SK-N-SH (cell line): ENCODE measurements around the gene IWS1. TPM values are rescaled to one million over a fixed set of nuclear protein-coding genes. Genes with fewer than 3 reads are reported as not detected.

Experiments
- CTCF ChIA-PET: fragments of 300-600, 350-600 bp; formaldehyde crosslinking; extraction: SDS; loops from one replicate; lab custom pipeline; 2021; lab: Yijun Ruan, JAX
- POLR2A ChIA-PET: fragments of 350-600 bp; sonication (Branson Sonifier 250); formaldehyde crosslinking; extraction: SDS; loops from one replicate; lab custom pipeline; 2020; ENCODE audit warnings: antibody characterized with exemption, inconsistent platforms; lab: Yijun Ruan, JAX
- DNase-seq: peaks from one replicate; pipeline ENCODE4 v3.0.0; 2012
- H2AFZ ChIP-seq: fragments of 200-600 bp; sonication (generic); 2 replicates; pipeline ENCODE4 v1.8.1; 2016; ENCODE audit warnings: antibody characterized with exemption, mild to moderate bottlenecking, low read depth
- H3F3A ChIP-seq: fragments of 200-600 bp; sonication (generic); replicated peaks from 2 replicates; pipeline ENCODE3; 2016; ENCODE audit warnings: antibody characterized with exemption, mild to moderate bottlenecking; ENCODE audit not compliant: insufficient read depth
- H3K27ac ChIP-seq, 2 experiments: fragments of 200-500 bp in 1 of 2; fragments of 200-600 bp in 1 of 2; sonication (Bioruptor generic) in 1 of 2; sonication (generic), shearing (Covaris generic) in 1 of 2; 2 replicates each; pipeline versions ENCODE4 v1.5.1 to v1.6.1; 2014 to 2016; ENCODE audit warnings: low read depth in 2 of 2, inconsistent platforms in 1 of 2, low read length in 1 of 2, mild to moderate bottlenecking in 1 of 2, mixed read lengths in 1 of 2
- H3K27me3 ChIP-seq: fragments of 200-600 bp; sonication (generic), shearing (Covaris generic); 2 replicates; pipeline ENCODE4 v1.6.1; 2016; ENCODE audit warnings: mixed run types; ENCODE audit not compliant: insufficient read depth
- H3K36me3 ChIP-seq, 2 experiments: fragments of 200-500 bp in 1 of 2; fragments of 200-600 bp in 1 of 2; sonication (Bioruptor generic) in 1 of 2; sonication (generic) in 1 of 2; replicated peaks in 1 of 2; 2 replicates each; pipeline versions ENCODE3 to v1.5.1; 2014 to 2016; ENCODE audit warnings: low read length in 1 of 2, mild to moderate bottlenecking in 1 of 2; ENCODE audit not compliant: insufficient read depth in 2 of 2, control insufficient read depth in 1 of 2
- H3K4me1 ChIP-seq, 2 experiments: fragments of 200-500 bp in 1 of 2; fragments of 200-600 bp in 1 of 2; sonication (Bioruptor generic) in 1 of 2; sonication (generic), shearing (Covaris generic) in 1 of 2; 2 replicates each; pipeline versions ENCODE4 v1.5.1 to v1.6.1; 2014 to 2016; ENCODE audit warnings: low read depth in 1 of 2, low read length in 1 of 2, mixed run types in 1 of 2; ENCODE audit not compliant: insufficient read depth in 2 of 2, control insufficient read depth in 1 of 2
- H3K4me2 ChIP-seq: fragments of 200-600 bp; sonication (generic), shearing (Covaris generic); 2 replicates; pipeline ENCODE4 v1.6.1; 2017; ENCODE audit warnings: mixed run types
- H3K4me3 ChIP-seq, 2 experiments: fragments of 200-500 bp in 1 of 2; fragments of 200-600 bp in 1 of 2; sonication (Bioruptor generic) in 1 of 2; sonication (generic), shearing (Covaris generic) in 1 of 2; 2 replicates each; pipeline versions ENCODE4 v1.5.1 to v1.8.1; 2014 to 2016; ENCODE audit warnings: low read depth in 2 of 2, inconsistent platforms in 1 of 2, low read length in 1 of 2, mild to moderate bottlenecking in 1 of 2, mixed read lengths in 1 of 2, moderate library complexity in 1 of 2
- H3K79me2 ChIP-seq: fragments of 200-600 bp; sonication (generic); 2 replicates; pipeline ENCODE4 v1.8.1; 2017; ENCODE audit warnings: mild to moderate bottlenecking; ENCODE audit not compliant: insufficient read depth
- H3K9ac ChIP-seq: fragments of 200-600 bp; sonication (generic); 2 replicates; pipeline ENCODE4 v1.6.1; 2017; ENCODE audit warnings: mixed run types
- H3K9me2 ChIP-seq: fragments of 200-600 bp; sonication (generic); 2 replicates; pipeline ENCODE4 v1.6.1; 2017; ENCODE audit warnings: mixed run types
- H3K9me3 ChIP-seq: fragments of 200-600 bp; sonication (generic); 2 replicates; pipeline ENCODE4 v1.6.1; 2017; ENCODE audit warnings: mixed run types, mild to moderate bottlenecking, moderate library complexity
- H4K20me1 ChIP-seq: fragments of 200-600 bp; sonication (generic); 2 replicates; pipeline ENCODE4 v1.6.1; 2017; ENCODE audit warnings: mild to moderate bottlenecking, mixed run types; ENCODE audit not compliant: insufficient read depth
- CHD2 ChIP-seq: fragments of 150-350 bp; IDR thresholded peaks from 2 replicates; pipeline ENCODE4 v1.6.1; 2018; ENCODE audit warnings: low read length; ENCODE audit not compliant: partially characterized antibody
- EP300 ChIP-seq, 2 experiments: IDR thresholded peaks; 2 replicates each; pipeline versions ENCODE4 v1.4.0 to v1.6.1; 2012; ENCODE audit warnings: borderline replicate concordance in 1 of 2, low read depth in 1 of 2, low read length in 1 of 2
- EZH2phosphoT487 ChIP-seq: fragments of 200-600 bp; sonication (generic); IDR thresholded peaks from 2 replicates; pipeline ENCODE4 v1.6.1; 2017; ENCODE audit warnings: low read depth, mixed run types, mild to moderate bottlenecking, antibody characterized with exemption, moderate library complexity, borderline replicate concordance
- FOXJ3 ChIP-seq: sonication (generic); formaldehyde crosslinking; IDR thresholded peaks from 2 replicates; pipeline ENCODE4 v1.5.1; 2020; ENCODE audit warnings: mild to moderate bottlenecking, missing genetic modification reagents
- GATA2 ChIP-seq: sonication (generic); formaldehyde crosslinking; IDR thresholded peaks from 2 replicates; pipeline ENCODE4 v1.5.0; 2020; ENCODE audit warnings: mild to moderate bottlenecking, missing genetic modification reagents
- NFIC ChIP-seq: IDR thresholded peaks from 2 replicates; pipeline ENCODE4 v1.4.0; 2012; ENCODE audit warnings: borderline replicate concordance
- NRF1 ChIP-seq: IDR thresholded peaks from 2 replicates; pipeline ENCODE4 v1.6.1; 2012; ENCODE audit warnings: low read depth, mild to moderate bottlenecking, low read length
- RXRA ChIP-seq: IDR thresholded peaks from 2 replicates; pipeline ENCODE4 v1.4.0; 2012; ENCODE audit warnings: low read depth, mild to moderate bottlenecking, borderline replicate concordance
- SIN3A ChIP-seq: IDR thresholded peaks from 2 replicates; pipeline ENCODE4 v1.6.1; 2012; ENCODE audit warnings: low read depth, mild to moderate bottlenecking, low read length, moderate library complexity, borderline replicate concordance
- TAF1 ChIP-seq: IDR thresholded peaks from 2 replicates; pipeline ENCODE4 v1.6.1; 2012; ENCODE audit warnings: low read depth, mild to moderate bottlenecking, low read length, moderate library complexity, borderline replicate concordance
- TCF12 ChIP-seq: IDR thresholded peaks from 2 replicates; pipeline ENCODE4 v1.4.0; 2012
- WGBS: methylation state at CpG from one replicate; pipeline ENCODE4 v1.1.6; 2017; ENCODE audit warnings: low lambda C conversion rate; 5-methylcytosine and 5-hydroxymethylcytosine counted together
- polyA plus RNA-seq, 3 experiments: library from polyadenylated mRNA; depleted of rRNA; stranded (reverse); fragments of >200 nt; gene quantifications; 2 replicates each; pipeline ENCODE4 v1.2.3, GENCODE V29; 2012
- TF ChIP-seq, protein P1 (sequence below): IDR thresholded peaks from 2 replicates; pipeline ENCODE4 v1.6.1; 2012; ENCODE audit warnings: mild to moderate bottlenecking, low read depth, low read length, moderate library complexity
- TF ChIP-seq, protein P2 (sequence below): fragments of 200-600 bp; sonication (generic); IDR thresholded peaks from 2 replicates; pipeline ENCODE4 v1.6.1; 2017; ENCODE audit warnings: antibody characterized with exemption, mild to moderate bottlenecking, moderate library complexity

IWS1 gene
- polyA plus RNA-seq, 1 of the 3 experiments (the other 2 are of a cell fraction) = 24.6 TPM

DNA sequence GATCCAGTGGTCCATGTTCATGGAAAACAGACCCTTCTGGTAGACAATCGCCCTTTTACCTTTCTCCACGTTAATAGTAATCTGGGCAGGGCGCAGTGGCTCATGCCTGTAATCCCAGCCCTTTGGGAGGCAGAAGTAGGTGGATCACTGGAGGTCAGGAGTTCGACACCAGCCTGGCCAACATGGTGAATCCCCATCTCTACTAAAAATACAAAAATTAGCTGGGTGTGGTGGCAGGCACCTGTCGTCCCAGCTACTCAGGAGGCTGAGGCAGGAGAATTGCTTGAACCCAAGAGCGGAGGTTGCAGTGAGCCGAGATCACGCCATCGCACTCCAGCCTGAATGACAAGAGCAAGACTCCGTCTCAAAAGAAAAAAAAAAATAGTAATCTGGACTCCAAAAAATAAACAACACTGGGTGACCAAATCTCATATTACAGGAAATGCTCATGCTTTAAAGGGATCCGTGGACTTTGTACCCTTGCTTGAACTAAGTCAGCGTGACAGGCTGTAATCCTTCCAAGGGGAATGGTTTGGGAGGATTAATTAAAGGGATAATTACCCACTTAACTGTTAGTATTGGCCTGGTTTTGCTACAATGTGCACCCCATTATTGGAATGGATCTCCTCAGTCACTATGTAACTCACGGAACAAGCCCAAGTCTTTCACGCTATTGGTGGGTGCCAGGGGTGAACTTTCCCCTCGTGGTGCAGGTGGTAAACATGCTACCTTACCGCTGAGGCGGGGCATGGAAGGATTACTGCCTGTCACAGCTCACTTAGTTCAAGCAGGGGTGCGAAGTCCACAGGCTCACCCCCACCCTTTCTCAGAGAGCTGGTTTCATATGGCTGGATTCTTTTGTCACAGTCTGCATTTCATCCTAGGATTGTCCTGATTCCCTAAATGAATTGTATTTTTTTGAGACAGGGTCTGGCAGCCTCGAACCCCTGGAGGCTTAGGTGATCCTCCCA is 71.4 kb downstream of the IWS1 start:
- 81% methylated on average over 19 of the region's 19 CpGs for WGBS
- no peak overlapping the region for H3K27ac ChIP-seq
- no peaks in the 10 kb centered on the region for H3K36me3 ChIP-seq
- no peaks in the 10 kb centered on the region for H4K20me1 ChIP-seq
- H2AFZ ChIP-seq = no peak overlapping the region
- no peak for TF ChIP-seq NFIC
- no peak for TF ChIP-seq RXRA
- TF ChIP-seq CHD2 = no peak
- TF ChIP-seq SIN3A = no peak
- TF ChIP-seq NRF1 = no peak
- TF ChIP-seq EP300 (IDR thresholded peaks at IDR 0.05; ENCODE audit: borderline replicate concordance in 1 of 2, low read depth in 1 of 2, low read length in 1 of 2) = no peak
- TF ChIP-seq TCF12 = no peak
- TF ChIP-seq GATA2 (CRISPR knock-in tag) = no peak
- TF ChIP-seq, protein P1, sequence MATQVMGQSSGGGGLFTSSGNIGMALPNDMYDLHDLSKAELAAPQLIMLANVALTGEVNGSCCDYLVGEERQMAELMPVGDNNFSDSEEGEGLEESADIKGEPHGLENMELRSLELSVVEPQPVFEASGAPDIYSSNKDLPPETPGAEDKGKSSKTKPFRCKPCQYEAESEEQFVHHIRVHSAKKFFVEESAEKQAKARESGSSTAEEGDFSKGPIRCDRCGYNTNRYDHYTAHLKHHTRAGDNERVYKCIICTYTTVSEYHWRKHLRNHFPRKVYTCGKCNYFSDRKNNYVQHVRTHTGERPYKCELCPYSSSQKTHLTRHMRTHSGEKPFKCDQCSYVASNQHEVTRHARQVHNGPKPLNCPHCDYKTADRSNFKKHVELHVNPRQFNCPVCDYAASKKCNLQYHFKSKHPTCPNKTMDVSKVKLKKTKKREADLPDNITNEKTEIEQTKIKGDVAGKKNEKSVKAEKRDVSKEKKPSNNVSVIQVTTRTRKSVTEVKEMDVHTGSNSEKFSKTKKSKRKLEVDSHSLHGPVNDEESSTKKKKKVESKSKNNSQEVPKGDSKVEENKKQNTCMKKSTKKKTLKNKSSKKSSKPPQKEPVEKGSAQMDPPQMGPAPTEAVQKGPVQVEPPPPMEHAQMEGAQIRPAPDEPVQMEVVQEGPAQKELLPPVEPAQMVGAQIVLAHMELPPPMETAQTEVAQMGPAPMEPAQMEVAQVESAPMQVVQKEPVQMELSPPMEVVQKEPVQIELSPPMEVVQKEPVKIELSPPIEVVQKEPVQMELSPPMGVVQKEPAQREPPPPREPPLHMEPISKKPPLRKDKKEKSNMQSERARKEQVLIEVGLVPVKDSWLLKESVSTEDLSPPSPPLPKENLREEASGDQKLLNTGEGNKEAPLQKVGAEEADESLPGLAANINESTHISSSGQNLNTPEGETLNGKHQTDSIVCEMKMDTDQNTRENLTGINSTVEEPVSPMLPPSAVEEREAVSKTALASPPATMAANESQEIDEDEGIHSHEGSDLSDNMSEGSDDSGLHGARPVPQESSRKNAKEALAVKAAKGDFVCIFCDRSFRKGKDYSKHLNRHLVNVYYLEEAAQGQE = no peak
- TF ChIP-seq, protein P2, sequence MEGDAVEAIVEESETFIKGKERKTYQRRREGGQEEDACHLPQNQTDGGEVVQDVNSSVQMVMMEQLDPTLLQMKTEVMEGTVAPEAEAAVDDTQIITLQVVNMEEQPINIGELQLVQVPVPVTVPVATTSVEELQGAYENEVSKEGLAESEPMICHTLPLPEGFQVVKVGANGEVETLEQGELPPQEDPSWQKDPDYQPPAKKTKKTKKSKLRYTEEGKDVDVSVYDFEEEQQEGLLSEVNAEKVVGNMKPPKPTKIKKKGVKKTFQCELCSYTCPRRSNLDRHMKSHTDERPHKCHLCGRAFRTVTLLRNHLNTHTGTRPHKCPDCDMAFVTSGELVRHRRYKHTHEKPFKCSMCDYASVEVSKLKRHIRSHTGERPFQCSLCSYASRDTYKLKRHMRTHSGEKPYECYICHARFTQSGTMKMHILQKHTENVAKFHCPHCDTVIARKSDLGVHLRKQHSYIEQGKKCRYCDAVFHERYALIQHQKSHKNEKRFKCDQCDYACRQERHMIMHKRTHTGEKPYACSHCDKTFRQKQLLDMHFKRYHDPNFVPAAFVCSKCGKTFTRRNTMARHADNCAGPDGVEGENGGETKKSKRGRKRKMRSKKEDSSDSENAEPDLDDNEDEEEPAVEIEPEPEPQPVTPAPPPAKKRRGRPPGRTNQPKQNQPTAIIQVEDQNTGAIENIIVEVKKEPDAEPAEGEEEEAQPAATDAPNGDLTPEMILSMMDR = no peak
- no peak for TF ChIP-seq FOXJ3 (CRISPR knock-in tag)
- TF ChIP-seq TAF1 = no peak
- TF ChIP-seq EZH2phosphoT487 = no peak
- H3K9me3 ChIP-seq = no peaks in the 10 kb centered on the region
- ChIA-PET POLR2A (no interaction called here), CTCF (interaction anchor here (2.3 to 2.5 kb wide), 2 partner anchors 39 to 130 kb away, joined by 9 to 14 read pairs; no protein-coding TSS in a partner anchor)
- no peaks in the 10 kb centered on the region for H3K9me2 ChIP-seq
- H3K79me2 ChIP-seq = no peaks in the 10 kb centered on the region
- no peak overlapping the region for H3K4me3 ChIP-seq
- no peaks in the 10 kb centered on the region for H3K27me3 ChIP-seq
- H3K4me1 ChIP-seq = no peaks in the 10 kb centered on the region; a peak in 1 of 4 replicates
- DNase-seq = no peak
- no peak overlapping the region for H3K4me2 ChIP-seq
- no peak overlapping the region for H3K9ac ChIP-seq
- H3F3A ChIP-seq = no peaks in the 10 kb centered on the region
